CD4-positive, CD25-positive, alpha-beta regulatory T cell (primary cell): ENCODE measurements around the gene CFAP221. TPM values are rescaled to one million over a fixed set of nuclear protein-coding genes. Genes with fewer than 3 reads are reported as not detected.

Experiments
- ATAC-seq, 2 donors: fragments of 150-1000 bp; cut with Tn5 transposase; one replicate each; pipeline ENCODE4 v1.10.0; 2021; ENCODE audit warnings: low read depth in 2 of 2, moderate number of reproducible peaks in 2 of 2, moderate library complexity in 1 of 2
- DNase-seq, 3 donors: peaks; one replicate each; pipeline versions ENCODE4 v3.0.0 to v3.0.0-alpha.2; 2012 to 2022; ENCODE audit warnings: mixed read lengths in 1 of 3
- H3K27ac ChIP-seq: one replicate; pipeline ENCODE4 v1.7.0; 2013; ENCODE audit warnings: mild to moderate bottlenecking, low read length; ENCODE audit not compliant: insufficient read depth, poor library complexity, severe bottlenecking
- H3K27me3 ChIP-seq: one replicate; pipeline ENCODE4 v1.7.0; 2013; ENCODE audit warnings: low read length; ENCODE audit not compliant: control insufficient read depth, insufficient read depth
- H3K36me3 ChIP-seq: one replicate; pipeline ENCODE4 v1.7.0; 2013; ENCODE audit warnings: mild to moderate bottlenecking, low read length, moderate library complexity; ENCODE audit not compliant: control insufficient read depth, insufficient read depth
- H3K4me1 ChIP-seq: 2 replicates; pipeline ENCODE4 v1.7.0; 2013; ENCODE audit warnings: mild to moderate bottlenecking, low read length; ENCODE audit not compliant: insufficient read depth, control insufficient read depth, poor library complexity, severe bottlenecking
- H3K4me3 ChIP-seq: one replicate; pipeline ENCODE4 v1.7.0; 2013; ENCODE audit warnings: low read depth, mild to moderate bottlenecking, low read length, moderate library complexity
- H3K9me3 ChIP-seq, 2 experiments: 1 replicate in 1 of 2; 2 replicates in 1 of 2; pipeline ENCODE4 v1.7.0; 2013; ENCODE audit warnings: low read length in 2 of 2, mild to moderate bottlenecking in 1 of 2, moderate library complexity in 1 of 2; ENCODE audit not compliant: control insufficient read depth in 2 of 2
- H3K27ac Mint-ChIP-seq, 3 donors: one replicate each; pipeline ENCODE4 v1.8.0; 2020 to 2022; ENCODE audit warnings: mild to moderate bottlenecking in 3 of 3, mixed read lengths in 3 of 3, moderate library complexity in 2 of 3
- H3K27me3 Mint-ChIP-seq: one replicate; pipeline ENCODE4 v1.8.0; 2022; ENCODE audit warnings: mild to moderate bottlenecking, mixed read lengths
- H3K36me3 Mint-ChIP-seq: one replicate; pipeline ENCODE4 v1.8.0; 2020; ENCODE audit warnings: mixed read lengths
- H3K4me1 Mint-ChIP-seq, 4 donors: one replicate each; pipeline ENCODE4 v1.8.0; 2020 to 2022; ENCODE audit warnings: mixed read lengths in 4 of 4, mild to moderate bottlenecking in 1 of 4
- H3K4me3 Mint-ChIP-seq, 4 donors: one replicate each; pipeline ENCODE4 v1.8.0; 2020 to 2022; ENCODE audit warnings: mild to moderate bottlenecking in 4 of 4, mixed read lengths in 4 of 4, moderate library complexity in 3 of 4
- H3K9me3 Mint-ChIP-seq, 7 donors: one replicate each; pipeline ENCODE4 v1.8.0; 2020 to 2022; ENCODE audit warnings: mixed read lengths in 7 of 7, mild to moderate bottlenecking in 3 of 7, moderate library complexity in 2 of 7
- polyA plus RNA-seq, 4 donors: library from polyadenylated mRNA; unstranded; fragments of 300-500 nt; fragmentation: Illumina TruSeq; gene quantifications; one replicate each; pipeline ENCODE4 v1.2.3, GENCODE V29; 2021
- total RNA-seq: library from RNA; stranded (reverse); gene quantifications from one replicate; pipeline ENCODE4 v1.2.3, GENCODE V29; 2022

Gene CFAP221
- total and polyA plus RNA-seq, 5 donors from 2014 or later = not detected

GRCh38 chr2:119693967-119694366, 149.7 kb downstream of the CFAP221 start:
- ATAC-seq (no peak), DNase-seq (no peak)
- peak overlapping the region in 1 of 3 donors; percentile 88 for H3K27ac Mint-ChIP-seq
- no peak overlapping the region for H3K4me3 ChIP-seq
- peaks cover 8% of the 10 kb centered on the region for H3K27me3 Mint-ChIP-seq
- H3K4me1 ChIP-seq = peaks cover 10% of the 10 kb centered on the region
- peaks cover 11% of the 10 kb centered on the region for H3K36me3 Mint-ChIP-seq
- H3K4me3 Mint-ChIP-seq = no peak overlapping the region
- H3K4me1 Mint-ChIP-seq = peaks cover 0 to 46% (median 18%) of the 10 kb centered on the region in 4 donors
- peaks cover 7% of the 10 kb centered on the region for H3K36me3 ChIP-seq
- H3K9me3 ChIP-seq = no peaks in the 10 kb centered on the region
- H3K27me3 ChIP-seq = no peaks in the 10 kb centered on the region
- peaks cover 0 to 2% (median 0%) of the 10 kb centered on the region in 7 donors for H3K9me3 Mint-ChIP-seq
- no peak overlapping the region for H3K27ac ChIP-seq

GRCh38 chr2:119694470-119694844, 150.2 kb downstream of the CFAP221 start:
- Mint-ChIP-seq H3K36me3 (peaks cover 6% of the 10 kb centered on the region), H3K27ac (peak overlapping the region in 2 of 3 donors; percentile 61 to 91), H3K4me3 (peak overlapping the region in 1 of 4 donors; percentile 75), H3K4me1 (peaks cover 0 to 44% (median 18%) of the 10 kb centered on the region in 4 donors), H3K9me3 (peaks cover 0 to 2% (median 0%) of the 10 kb centered on the region in 7 donors), H3K27me3 (peaks cover 12% of the 10 kb centered on the region)
- ATAC-seq (no peak), DNase-seq (no peak)
- Histone ChIP-seq H3K4me1 (peaks cover 10% of the 10 kb centered on the region), H3K9me3 (no peaks in the 10 kb centered on the region), H3K27me3 (no peaks in the 10 kb centered on the region), H3K27ac (no peak overlapping the region), H3K4me3 (no peak overlapping the region), H3K36me3 (peaks cover 3% of the 10 kb centered on the region)

- ATAC-seq (peak in 1 of 2 donors; percentile 41), DNase-seq (peak in 2 of 3 donors; percentile 34 to 37)
- no peak overlapping the region for H3K27ac ChIP-seq
- Mint-ChIP-seq H3K4me3 (peak overlapping the region; percentile 8 to 75 (median 64)), H3K4me1 (peaks cover 0 to 44% (median 18%) of the 10 kb centered on the region in 4 donors), H3K9me3 (peaks cover 0 to 2% (median 0%) of the 10 kb centered on the region in 7 donors), H3K27me3 (peaks cover 17% of the 10 kb centered on the region), H3K36me3 (peaks cover 3% of the 10 kb centered on the region), H3K27ac (peak overlapping the region; percentile 61 to 91 (median 74))
- H3K4me3 ChIP-seq = peak overlapping the region; percentile 4
- H3K4me1 ChIP-seq = peaks cover 10% of the 10 kb centered on the region
- no peaks in the 10 kb centered on the region for H3K27me3 ChIP-seq
- H3K9me3 ChIP-seq = no peaks in the 10 kb centered on the region
- H3K36me3 ChIP-seq = no peaks in the 10 kb centered on the region
Observed at GRCh38 chr2:119694845-119695521, 150.7 kb downstream of the CFAP221 start.

- Mint-ChIP-seq H3K9me3 (peaks cover 0 to 2% (median 0%) of the 10 kb centered on the region in 7 donors), H3K4me3 (no peak overlapping the region), H3K27me3 (peaks cover 17% of the 10 kb centered on the region), H3K4me1 (peaks cover 0 to 44% (median 18%) of the 10 kb centered on the region in 4 donors), H3K36me3 (no peaks in the 10 kb centered on the region), H3K27ac (peak overlapping the region in 1 of 3 donors; percentile 72)
- Histone ChIP-seq H3K4me1 (peaks cover 10% of the 10 kb centered on the region), H3K4me3 (no peak overlapping the region), H3K27me3 (no peaks in the 10 kb centered on the region), H3K9me3 (no peaks in the 10 kb centered on the region), H3K36me3 (no peaks in the 10 kb centered on the region), H3K27ac (no peak overlapping the region)
- no peak for DNase-seq
- no peak for ATAC-seq
Observed at GRCh38 chr2:119696005-119696404, 151.8 kb downstream of the CFAP221 start.

GRCh38 chr2:119696494-119697030, 152.3 kb downstream of the CFAP221 start:
- no peak for DNase-seq
- H3K4me3 ChIP-seq = no peak overlapping the region
- no peaks in the 10 kb centered on the region for H3K27me3 ChIP-seq
- Mint-ChIP-seq H3K27ac (peak overlapping the region; percentile 29 to 72 (median 33)), H3K27me3 (peaks cover 17% of the 10 kb centered on the region), H3K9me3 (peaks cover 0 to 2% (median 0%) of the 10 kb centered on the region in 7 donors), H3K4me3 (peak overlapping the region in 1 of 4 donors; percentile 56), H3K36me3 (no peaks in the 10 kb centered on the region), H3K4me1 (peaks cover 0 to 44% (median 18%) of the 10 kb centered on the region in 4 donors)
- no peak for ATAC-seq
- no peaks in the 10 kb centered on the region for H3K9me3 ChIP-seq
- peaks cover 10% of the 10 kb centered on the region for H3K4me1 ChIP-seq
- H3K36me3 ChIP-seq = no peaks in the 10 kb centered on the region
- no peak overlapping the region for H3K27ac ChIP-seq

GRCh38 chr2:119697290-119698020, 153.2 kb downstream of the CFAP221 start:
- Mint-ChIP-seq H3K27ac (peak overlapping the region; percentile 30 to 90 (median 81)), H3K27me3 (peaks cover 17% of the 10 kb centered on the region), H3K36me3 (no peaks in the 10 kb centered on the region), H3K4me1 (peaks cover 0 to 44% (median 18%) of the 10 kb centered on the region in 4 donors), H3K9me3 (peaks cover 0 to 2% (median 0%) of the 10 kb centered on the region in 7 donors), H3K4me3 (peak overlapping the region in 2 of 4 donors; percentile 2 to 51)
- no peaks in the 10 kb centered on the region for H3K36me3 ChIP-seq
- no peak overlapping the region for H3K27ac ChIP-seq
- peaks cover 10% of the 10 kb centered on the region for H3K4me1 ChIP-seq
- H3K9me3 ChIP-seq = no peaks in the 10 kb centered on the region
- H3K4me3 ChIP-seq = no peak overlapping the region
- DNase-seq = no peak
- H3K27me3 ChIP-seq = no peaks in the 10 kb centered on the region
- peak; percentile 37 to 39 for ATAC-seq

- no peaks in the 10 kb centered on the region for H3K36me3 ChIP-seq
- no peak overlapping the region for H3K4me3 ChIP-seq
- no peaks in the 10 kb centered on the region for H3K9me3 ChIP-seq
- Mint-ChIP-seq H3K4me3 (peak overlapping the region in 1 of 4 donors; percentile 36), H3K4me1 (peaks cover 0 to 48% (median 20%) of the 10 kb centered on the region in 4 donors), H3K27ac (peak overlapping the region in 2 of 3 donors; percentile 30 to 82), H3K27me3 (peaks cover 17% of the 10 kb centered on the region), H3K36me3 (no peaks in the 10 kb centered on the region), H3K9me3 (peaks cover 0 to 2% (median 0%) of the 10 kb centered on the region in 7 donors)
- H3K4me1 ChIP-seq = peaks cover 10% of the 10 kb centered on the region
- DNase-seq (no peak), ATAC-seq (no peak)
- no peaks in the 10 kb centered on the region for H3K27me3 ChIP-seq
- no peak overlapping the region for H3K27ac ChIP-seq
Observed at GRCh38 chr2:119698246-119698645, 154.0 kb downstream of the CFAP221 start.
